ENCODE measurements around the gene HSD11B1. TPM values are rescaled to one million over a fixed set of nuclear protein-coding genes. Genes with fewer than 3 reads are reported as not detected.

HSD11B1 gene
- total RNA-seq, 1 donor from 2014 or later: 4.3 TPM

DNA sequence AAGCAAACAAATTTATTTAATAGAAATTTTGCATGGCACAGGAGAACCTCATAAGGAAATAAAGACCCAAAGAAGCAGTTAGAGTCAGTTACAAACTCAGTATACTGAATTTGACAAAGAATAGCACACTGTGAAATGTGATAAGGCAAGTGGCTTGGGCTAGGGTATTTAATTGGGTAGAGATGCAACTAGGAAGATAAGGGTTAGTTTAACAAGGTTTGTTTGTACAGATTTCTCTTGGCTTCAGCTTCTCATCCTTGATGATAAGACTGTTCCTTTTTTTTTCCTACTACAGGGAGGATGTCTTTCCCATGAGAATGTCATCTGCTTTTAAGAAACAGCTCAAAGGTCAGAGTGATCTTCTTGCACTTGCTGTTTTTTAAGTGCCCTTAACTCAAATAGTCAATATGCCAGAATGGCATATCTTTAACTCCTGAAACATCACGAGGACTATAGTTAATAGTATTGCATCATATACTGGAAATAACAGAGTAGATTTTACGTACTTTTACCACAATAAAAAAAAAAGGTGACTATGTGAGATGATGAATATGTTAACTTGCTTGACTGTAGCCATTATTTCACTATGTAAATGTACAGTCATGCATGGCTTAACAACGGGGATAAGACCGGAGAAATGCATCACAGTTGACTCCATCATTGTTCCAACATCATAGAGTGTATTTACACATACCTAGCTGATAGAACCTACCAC is 42.0 kb downstream of the HSD11B1 start:
- ATAC-seq: no peak
- DNase-seq (ENCODE audit: missing footprints): no peak
- intact Hi-C loops (cut with DNase I): loop anchor here (2.0 to 5.0 kb wide), 5 partner anchors 36 to 154 kb away; partner anchors contain the start of gene C1orf74

DNA sequence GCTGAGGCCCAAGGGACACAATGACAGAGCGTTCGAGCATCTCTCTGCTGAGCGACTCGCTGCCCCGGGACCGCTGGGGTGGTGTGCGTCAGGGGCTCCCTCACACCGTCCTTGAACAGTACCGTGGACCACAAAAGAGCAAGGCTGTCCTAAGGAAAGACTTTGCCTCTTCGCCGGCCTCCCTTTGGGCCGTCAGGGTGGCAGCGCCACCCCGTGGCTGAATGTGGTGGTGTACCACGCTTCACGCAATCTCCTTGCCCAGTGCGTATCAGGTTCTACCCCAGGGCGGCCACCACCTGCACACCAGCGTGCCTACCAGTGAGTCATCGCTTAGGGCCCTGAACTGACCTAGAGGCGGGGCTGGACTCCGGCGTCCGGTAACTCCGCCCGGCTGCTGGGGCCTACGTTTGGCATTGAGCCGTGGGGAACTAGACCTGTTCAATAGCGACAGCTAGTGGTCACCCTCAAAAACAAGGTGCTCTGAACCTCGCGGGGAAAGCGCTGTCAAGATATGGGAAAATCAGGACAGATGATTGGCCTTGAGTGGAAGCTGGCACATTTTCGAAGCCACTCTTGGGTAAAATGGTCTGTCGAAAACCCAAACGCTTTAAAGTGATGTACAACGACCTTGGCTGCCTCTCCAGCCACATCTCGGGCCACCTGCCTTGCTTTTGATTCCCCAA is 43.1 kb downstream of the HSD11B1 start:
- DNase-seq (ENCODE audit: missing footprints) (peak; percentile 93), ATAC-seq (peak; percentile 96)
- intact Hi-C loops (cut with DNase I): loop anchor here (1.0 to 5.0 kb wide), 6 partner anchors 35 to 171 kb away; partner anchors contain the start of gene C1orf74

- DNase-seq (ENCODE audit: missing footprints) (no peak), ATAC-seq (no peak)
- intact Hi-C loops (cut with DNase I): loop anchor here (1.0 to 5.0 kb wide), 5 partner anchors 34 to 172 kb away; partner anchors contain the start of gene C1orf74
Observed at GRCh38 chr1:209748620-209749019, 44.0 kb downstream of the HSD11B1 start.

- no peak for ATAC-seq
- DNase-seq (ENCODE audit: missing footprints): no peak
- intact Hi-C loops (cut with DNase I): loop anchor here (5.0 kb wide), 4 partner anchors 33 to 157 kb away; partner anchors contain the start of gene C1orf74
Observed at GRCh38 chr1:209749205-209749604, 44.6 kb downstream of the HSD11B1 start.

DNA sequence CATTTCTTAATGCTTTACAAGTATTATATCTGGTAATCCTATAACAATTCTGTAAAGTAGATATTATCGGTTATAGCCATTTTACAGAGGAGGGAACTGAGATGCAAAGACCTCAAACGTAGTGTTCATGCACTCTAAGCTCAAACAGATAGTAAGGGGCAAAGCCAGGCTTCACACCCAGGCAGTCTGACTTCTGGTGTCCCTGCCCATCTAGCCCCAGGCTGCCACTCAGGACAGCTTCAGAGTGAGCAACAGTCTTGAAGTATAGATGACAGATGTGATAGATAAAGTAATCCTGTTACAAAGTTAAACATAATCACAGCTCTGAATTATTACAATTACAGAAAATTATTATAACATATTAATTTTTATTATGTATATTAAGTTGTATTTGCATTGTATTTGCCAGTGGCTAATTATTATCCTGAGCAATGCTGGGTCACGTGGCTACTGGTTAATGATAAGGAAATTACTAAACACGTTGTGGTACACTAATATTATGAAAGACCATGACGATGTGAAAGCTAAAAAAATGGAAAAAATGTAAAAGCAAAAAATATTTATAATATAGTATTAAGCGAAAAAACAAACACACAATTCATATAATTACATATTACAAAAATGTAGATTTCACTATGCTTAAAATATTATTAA is 45.2 kb downstream of the HSD11B1 start:
- ATAC-seq: no peak
- intact Hi-C loops (cut with DNase I): loop anchor here (5.0 kb wide), 4 partner anchors 33 to 157 kb away; partner anchors contain the start of gene C1orf74
- no peak for DNase-seq (ENCODE audit: missing footprints)

DNA sequence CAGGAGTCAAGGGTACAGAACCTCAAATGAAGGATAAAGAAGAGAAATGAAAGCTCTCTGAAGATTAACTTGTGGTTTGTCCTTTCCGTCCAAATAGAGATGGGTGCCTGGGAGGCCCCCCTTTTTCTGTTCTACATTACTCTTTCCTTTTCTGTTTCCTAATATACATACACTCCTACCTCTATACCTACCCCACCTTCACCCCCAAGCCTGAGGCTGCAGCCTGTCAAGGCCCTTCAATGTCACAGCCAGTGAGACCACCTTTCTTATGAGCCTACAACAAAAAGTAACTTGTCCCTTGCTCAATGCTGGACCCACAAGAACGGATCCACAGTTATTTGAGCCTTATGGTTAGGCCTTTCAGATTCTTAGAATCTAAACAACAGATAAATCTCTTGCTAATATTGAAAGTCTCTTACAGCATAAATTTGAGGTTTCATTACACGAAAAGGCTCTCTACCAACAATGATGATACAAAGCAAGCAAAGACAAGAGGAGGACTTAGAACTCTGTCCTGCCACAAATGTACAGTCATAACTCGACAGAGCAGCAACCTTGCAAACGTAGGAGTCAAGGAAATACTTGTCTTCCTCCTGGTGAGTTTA is 47.1 kb downstream of the HSD11B1 start:
- intact Hi-C loops (cut with DNase I): no loop called here
- ATAC-seq: no peak
- DNase-seq (ENCODE audit: missing footprints): no peak

GRCh38 chr1:209752890-209753289 is 48.2 kb downstream of the HSD11B1 start:
- no peak for DNase-seq (ENCODE audit: missing footprints)
- intact Hi-C loops (cut with DNase I): no loop called here
- ATAC-seq: no peak

DNA sequence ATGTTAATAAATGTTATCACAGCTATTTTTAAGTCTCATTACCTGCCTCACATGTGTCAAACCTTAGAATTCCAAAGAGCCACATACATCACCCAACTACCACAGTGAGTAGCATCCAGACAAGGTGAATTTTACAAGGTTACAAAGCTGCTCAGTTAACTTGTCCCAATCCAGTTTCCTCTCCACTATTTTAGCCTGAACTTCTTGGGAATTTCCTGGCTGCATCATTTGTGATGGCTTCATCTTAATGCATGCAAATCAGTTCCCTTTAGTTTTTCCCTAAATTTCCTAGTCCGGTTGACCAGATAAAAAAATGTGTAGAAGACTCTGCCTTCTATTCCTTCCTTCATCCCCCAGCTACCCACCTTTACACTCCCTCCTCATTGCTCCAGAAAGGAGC is 50.6 kb downstream of the HSD11B1 start:
- no peak for DNase-seq (ENCODE audit: missing footprints)
- intact Hi-C loops (cut with DNase I): no loop called here
- ATAC-seq: no peak

DNA sequence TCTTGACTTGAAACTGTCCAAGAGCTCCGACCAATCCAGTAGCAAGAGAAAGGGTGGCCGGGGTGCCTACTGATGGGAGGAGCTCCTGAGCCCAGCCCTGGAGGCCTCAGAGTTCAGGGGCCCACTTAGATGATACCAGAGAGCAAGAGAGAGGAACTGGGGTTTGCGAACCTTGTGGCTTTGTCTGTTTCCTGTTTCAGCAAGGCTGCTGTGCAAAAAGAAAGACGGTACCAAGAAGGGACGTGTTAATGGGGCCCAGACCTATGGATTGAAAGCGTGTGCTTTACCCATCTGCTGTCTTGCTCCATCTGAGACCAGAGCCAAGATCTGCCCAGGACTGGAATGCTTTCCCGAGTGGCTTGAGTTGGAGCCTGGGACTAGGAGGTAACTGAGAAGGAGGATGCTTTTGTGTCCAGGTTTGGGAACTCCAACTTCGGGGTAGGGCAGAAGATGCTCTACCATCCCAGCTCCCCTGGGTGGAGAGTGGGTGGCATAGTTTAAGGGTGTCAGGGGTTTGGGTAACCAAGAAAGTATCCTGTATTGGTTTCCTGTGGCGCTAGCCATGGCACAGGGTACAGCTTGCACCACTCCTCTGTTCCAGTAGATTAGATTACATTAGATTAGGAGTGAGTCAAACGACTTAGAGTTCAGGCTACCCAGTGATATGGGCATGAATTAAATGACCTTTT is 51.4 kb downstream of the HSD11B1 start, which contains the start of gene TRAF3IP3:
Gene TRAF3IP3, plus strand, starts transcription at position 128 of the 689 bp plus-strand sequence. CDS start 3,987 bp downstream, outside the sequence.
- ATAC-seq: peak; percentile 56
- peak; percentile 71 for DNase-seq (ENCODE audit: missing footprints)
- intact Hi-C loops (cut with DNase I): no loop called here

DNA sequence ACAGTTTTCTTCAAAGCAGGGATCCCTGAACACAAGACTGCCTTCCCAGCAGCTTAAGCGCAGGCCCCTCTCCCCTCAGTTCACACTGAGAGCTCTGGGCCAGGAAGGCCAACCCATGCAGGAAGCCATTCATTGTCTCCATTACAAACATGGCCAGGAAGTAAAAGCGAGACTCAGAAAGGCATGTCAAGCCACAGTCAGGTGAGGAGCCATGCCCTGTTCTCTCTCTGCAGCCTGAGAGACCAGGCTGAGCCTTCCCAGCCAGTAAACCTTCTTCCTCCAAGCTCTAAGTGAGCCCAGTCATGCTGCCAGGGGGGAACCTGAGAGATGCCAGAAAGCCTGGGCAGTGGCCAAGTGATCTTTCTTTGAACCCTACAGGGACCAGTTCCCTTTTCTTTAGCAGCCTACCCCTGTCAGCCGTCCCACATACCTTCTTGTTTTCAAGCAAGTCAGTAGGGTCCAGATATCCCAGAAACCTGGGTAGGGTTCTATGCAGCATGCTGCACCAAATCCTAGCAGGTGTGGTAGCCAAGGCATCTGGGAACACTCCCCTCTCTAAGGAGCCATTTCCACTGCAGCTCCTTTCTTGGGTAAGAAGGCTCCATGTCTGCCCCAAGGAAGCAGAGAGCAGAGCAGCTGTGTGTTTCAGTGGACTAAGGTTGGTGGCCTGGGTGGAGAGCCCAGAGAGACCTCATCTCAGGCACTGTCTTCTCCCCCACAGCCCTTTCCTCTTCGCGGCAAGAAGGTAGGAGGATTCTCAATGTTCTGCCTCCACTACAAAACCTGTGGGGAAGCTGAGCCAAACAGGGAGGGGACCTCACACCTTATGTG is 52.2 kb downstream of the HSD11B1 start:
- ATAC-seq: peak; percentile 40
- intact Hi-C loops (cut with DNase I): no loop called here
- DNase-seq (ENCODE audit: missing footprints): no peak

DNA sequence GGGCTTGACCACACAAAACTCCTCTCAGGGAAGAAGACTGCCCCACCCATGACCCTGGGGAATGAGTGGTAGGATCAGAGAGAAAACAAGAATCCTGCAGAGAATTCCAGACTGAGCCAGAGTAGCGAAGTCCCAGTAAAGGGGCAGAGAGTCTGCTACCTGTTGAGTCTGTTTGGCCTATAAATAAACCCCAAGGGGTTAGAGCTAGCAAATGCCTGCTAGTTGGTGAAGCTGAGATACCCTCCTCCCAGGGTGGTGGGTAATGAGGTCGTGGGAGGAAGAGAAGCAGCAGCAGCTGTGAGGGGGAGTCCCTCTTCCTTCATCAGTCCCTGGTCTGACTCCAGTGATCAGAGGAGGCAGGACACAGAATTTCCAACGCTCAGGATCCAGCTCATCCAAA is 53.8 kb downstream of the HSD11B1 start:
- intact Hi-C loops (cut with DNase I): no loop called here
- ATAC-seq (no peak), DNase-seq (ENCODE audit: missing footprints) (no peak)

DNA sequence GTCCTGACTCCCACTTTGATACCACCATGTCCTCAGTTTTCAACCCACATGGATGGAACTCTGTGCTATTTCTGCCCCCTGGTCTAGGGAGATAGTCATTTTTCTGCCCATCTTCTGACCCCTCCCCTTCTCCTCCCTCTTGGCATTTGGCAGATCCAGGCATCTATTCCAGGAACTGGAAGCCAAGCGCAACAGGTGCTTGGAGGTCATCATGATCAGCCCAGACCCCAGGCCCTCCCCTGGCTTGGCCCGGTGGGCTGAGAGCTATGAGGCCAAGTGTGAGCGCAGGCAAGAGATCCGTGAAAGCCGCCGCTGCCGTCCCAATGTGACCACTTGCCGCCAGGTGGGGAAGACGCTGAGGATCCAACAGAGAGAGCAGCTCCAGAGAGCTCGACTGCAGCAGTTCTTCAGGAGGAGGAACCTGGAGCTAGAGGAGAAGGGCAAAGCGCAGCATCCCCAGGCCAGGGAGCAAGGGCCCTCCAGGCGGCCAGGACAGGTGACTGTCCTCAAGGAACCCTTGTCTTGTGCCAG is 55.2 kb downstream of the HSD11B1 start:
- intact Hi-C loops (cut with DNase I): loop anchor here (10.0 kb wide), 1 partner anchor 65 kb away; the partner anchor contains the start of gene UTP25
- DNase-seq (ENCODE audit: missing footprints) (no peak), ATAC-seq (no peak)

DNA sequence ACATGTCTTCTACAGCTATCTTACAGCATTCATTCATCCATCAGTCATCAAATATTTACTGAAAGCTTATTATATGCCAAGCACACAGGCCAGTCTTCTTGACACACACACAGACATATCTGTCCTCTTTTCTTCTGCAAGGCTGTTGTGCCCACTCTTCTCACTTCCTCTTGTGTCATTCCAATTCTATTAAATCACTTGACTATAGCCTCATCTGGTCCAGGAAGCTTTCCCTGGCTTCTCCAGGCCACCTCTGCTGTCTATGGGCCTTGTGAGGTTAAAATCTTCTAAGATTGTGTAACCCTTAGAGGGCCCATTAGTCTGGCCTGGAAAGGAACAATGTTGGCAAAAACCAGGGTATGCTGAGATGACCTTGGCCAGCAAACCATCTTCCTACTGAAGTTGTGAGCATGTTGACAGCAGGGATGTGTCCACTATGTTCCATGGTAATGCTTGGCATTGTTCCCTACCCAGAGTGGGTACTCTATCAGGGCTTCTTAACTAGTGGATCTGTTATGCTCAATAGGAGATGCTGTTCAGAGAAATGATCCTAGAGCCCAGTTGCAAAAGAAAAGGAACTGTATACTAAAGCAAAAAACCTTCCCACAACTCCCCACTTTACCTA is 56.5 kb downstream of the HSD11B1 start:
- peak; percentile 69 for ATAC-seq
- DNase-seq (ENCODE audit: missing footprints): no peak
- intact Hi-C loops (cut with DNase I): loop anchor here (10.0 kb wide), 1 partner anchor 64 kb away; the partner anchor contains the start of gene UTP25

- DNase-seq (ENCODE audit: missing footprints) (no peak), ATAC-seq (no peak)
- intact Hi-C loops (cut with DNase I): loop anchor here (10.0 kb wide), 1 partner anchor 59 kb away; the partner anchor contains the start of gene UTP25
Observed at GRCh38 chr1:209766051-209766450, 61.4 kb downstream of the HSD11B1 start.

GRCh38 chr1:209767096-209767495 is 62.5 kb downstream of the HSD11B1 start:
- ATAC-seq (no peak), DNase-seq (ENCODE audit: missing footprints) (no peak)
- intact Hi-C loops (cut with DNase I): loop anchor here (10.0 kb wide), 1 partner anchor 58 kb away; the partner anchor contains the start of gene UTP25

- DNase-seq (ENCODE audit: missing footprints): no peak
- intact Hi-C loops (cut with DNase I): loop anchor here (10.0 kb wide), 1 partner anchor 57 kb away; the partner anchor contains the start of gene UTP25
- no peak for ATAC-seq
Observed at GRCh38 chr1:209767706-209768105, 63.1 kb downstream of the HSD11B1 start.
